NOMO-1 (cell line): ENCODE measurements around the gene MORF4L1.
"Not testable (repeated sequence)": the region's sequence is repeated elsewhere in the genome, so short reads cannot be mapped to it uniquely, and the experiment has no call there.

Experiments used
- DNase-seq, 2 experiments: peaks; one replicate each; lab custom pipeline; 2025; ENCODE audit not compliant: unreplicated experiment in 2 of 2; lab: John Stamatoyannopoulos, UW

The MORF4L1 gene

GRCh38 chr15:78872155-78872971 lies at the start of gene MORF4L1:
Gene MORF4L1, plus strand, starts transcription at chr15:78872890. Its CDS starts 128 bp downstream, at chr15:78873018.
- DNase-seq: peak; percentile 92 to 96

- no peak for DNase-seq
These were observed 43.8 kb upstream of the MORF4L1 start for GRCh38 chr15:78828920-78829319.

- DNase-seq: no peak
These were observed 42.0 kb upstream of the MORF4L1 start for GRCh38 chr15:78830514-78831228.

GRCh38 chr15:78831229-78832207 lies 41.2 kb upstream of the MORF4L1 start:
- DNase-seq: no peak

DNA sequence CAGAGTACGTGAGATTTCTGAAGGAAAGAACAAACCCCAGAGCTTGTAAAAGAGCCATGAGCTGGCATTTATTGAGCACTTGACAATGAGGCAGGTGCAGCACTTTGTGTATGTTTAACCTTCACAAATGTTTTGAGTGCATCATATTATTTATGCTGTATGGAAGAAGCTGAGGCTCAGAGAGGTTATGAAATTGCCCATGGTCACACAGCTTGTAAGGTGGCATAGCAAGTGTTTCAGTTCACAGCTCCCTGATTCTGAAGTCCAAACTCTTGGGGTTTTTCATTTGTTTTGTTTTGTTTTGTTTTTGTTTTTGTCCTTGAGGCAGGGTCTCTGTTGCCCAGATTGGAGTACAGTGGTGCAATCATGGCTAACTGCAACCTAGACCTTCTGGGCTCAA lies 36.4 kb upstream of the MORF4L1 start:
- DNase-seq: no peak

DNA sequence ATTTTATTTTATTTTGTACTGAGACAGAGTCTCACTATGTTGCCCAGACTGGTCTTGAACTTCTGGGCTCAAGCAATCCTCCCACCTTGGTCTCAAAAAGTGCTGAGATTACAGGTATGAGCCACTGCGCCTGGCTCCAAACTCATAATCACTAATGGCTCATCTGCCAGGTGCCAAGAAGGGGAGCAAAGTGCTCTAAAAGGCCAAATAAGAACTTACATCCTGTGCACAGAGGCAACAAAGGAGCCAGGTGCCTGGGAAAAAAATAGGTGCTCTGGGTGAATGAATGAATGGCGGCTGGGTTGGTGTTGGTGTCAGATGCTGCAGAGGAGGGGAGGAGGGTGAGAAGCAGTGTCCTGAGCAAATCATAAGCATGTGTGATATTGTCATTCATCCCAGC lies 35.6 kb upstream of the MORF4L1 start:
- no peak for DNase-seq

DNA sequence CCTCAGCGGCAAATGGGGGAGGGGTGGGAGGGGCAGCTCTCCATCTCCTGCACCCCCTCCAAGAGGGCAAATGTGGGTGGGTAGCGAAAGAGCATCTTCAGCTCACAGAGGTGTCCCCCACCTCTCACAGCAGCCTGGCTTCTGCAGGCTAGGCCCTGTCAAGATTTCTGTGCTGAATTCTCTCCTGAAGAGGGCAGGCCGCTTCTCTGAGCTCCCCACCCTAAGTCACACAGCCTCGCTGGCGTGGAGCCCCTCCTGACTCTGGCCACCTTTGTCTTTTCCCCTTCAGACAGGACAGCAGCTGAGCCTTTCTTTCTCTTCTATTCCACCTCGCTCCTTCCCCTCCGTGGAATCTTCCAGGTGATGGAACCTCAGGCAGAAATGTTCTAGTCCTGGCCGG lies 35.1 kb upstream of the MORF4L1 start:
- DNase-seq: no peak

GRCh38 chr15:78838489-78838888 lies 34.2 kb upstream of the MORF4L1 start:
- DNase-seq: no peak

- DNase-seq: not testable (repeated sequence)
These were observed 33.5 kb upstream of the MORF4L1 start for GRCh38 chr15:78839151-78839550.

DNA sequence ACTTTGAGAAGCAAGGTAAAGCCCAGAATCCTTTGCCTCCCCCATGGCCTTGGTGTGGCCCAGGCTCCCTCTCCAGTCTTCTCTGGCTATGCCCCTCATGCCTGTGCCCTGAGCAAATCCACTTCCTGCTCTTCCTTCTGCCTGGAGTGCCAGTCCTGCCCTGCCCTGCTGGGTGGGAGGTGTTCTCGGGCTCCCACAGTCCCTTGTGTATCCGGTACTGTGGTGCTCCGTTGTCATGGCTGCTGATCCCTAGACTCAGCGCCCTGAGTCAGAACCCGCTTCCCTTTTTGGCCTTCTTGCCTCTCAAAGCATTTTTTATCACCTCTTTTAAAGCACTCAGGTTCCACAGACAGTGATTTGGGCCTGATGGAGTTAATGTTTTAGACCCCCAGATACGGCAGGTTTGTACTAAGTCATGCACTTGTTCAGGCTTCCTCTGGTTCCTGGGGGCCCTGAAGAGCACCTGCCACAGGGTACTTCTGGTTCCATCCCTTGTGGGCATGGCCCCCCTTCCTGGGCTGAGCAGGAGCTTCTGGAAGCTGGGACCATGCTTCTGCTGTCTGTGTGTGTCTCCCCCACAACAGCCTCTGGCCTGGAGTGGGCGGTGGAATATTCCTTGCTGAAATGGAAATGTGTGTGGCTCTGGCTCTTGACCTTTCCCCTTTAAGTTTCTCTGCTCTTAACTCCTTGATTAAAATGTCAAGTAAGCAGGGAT lies 31.9 kb upstream of the MORF4L1 start:
- DNase-seq: peak; percentile 38 to 57

DNA sequence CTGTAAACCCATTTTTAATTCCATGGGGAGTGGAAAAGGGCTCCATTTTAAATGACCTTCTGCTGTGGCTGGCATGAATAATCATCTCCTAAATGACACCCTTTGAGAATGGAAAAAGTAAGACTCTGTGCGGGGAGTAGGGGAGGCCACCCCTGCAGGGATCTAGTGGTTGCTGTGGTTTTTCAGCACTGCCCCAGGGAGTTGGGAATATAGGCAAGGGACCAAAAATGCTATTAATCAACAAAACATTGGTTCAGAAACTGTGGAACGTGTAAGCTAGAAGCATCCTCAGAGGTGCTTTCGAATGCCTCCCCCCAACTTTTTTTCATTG lies 31.3 kb upstream of the MORF4L1 start:
- no peak for DNase-seq

DNA sequence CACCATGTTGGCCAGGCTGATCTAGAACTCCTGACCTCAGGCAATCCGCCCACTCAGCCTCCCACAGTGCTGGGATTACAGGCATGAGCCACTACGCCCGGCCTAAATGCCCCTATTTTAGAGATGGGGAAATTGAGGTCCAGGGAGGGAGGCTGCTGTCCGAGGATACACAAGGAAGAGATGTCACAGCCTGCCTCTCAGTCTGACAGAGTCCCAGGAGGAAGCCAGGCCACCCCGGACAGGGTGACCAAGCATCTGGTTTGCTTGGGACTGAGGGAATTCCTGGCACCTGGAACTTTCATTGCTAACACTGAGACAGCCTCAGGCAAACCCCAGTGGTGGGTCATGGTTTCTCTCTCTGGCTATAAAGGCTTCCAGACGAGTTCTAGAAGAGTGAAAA lies 30.8 kb upstream of the MORF4L1 start:
- no peak for DNase-seq

- no peak for DNase-seq
These were observed 30.2 kb upstream of the MORF4L1 start for GRCh38 chr15:78842519-78842918.

- not testable (repeated sequence) for DNase-seq
These were observed 25.8 kb upstream of the MORF4L1 start for GRCh38 chr15:78846906-78847305.

DNA sequence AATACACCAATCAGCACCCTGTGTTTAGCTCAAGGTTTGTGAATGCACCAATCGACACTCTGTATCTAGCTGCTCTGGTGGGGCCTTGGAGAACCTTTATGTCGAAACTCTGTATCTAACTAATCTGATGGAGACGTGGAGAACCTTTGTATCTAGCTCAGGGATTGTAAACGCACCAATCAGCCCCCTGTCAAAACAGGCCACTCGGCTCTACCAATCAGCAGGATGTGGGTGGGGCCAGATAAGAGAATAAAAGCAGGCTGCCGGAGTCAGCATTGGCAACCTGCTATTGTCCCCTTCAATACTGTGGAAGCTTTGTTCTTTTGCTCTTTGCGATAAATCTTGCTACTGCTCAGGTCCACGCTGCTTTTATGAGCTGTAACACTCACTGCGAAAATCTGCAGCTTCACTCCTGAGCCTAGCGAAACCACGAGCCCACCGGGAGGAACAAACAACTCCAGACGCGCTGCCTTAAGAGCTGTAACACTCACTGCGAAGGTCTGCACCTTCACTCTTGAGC lies 25.2 kb upstream of the MORF4L1 start:
- DNase-seq: not testable (repeated sequence)

- no peak for DNase-seq
These were observed 22.3 kb upstream of the MORF4L1 start for GRCh38 chr15:78850352-78850751.

GRCh38 chr15:78850941-78851755 lies 21.5 kb upstream of the MORF4L1 start:
- DNase-seq: no peak

DNA sequence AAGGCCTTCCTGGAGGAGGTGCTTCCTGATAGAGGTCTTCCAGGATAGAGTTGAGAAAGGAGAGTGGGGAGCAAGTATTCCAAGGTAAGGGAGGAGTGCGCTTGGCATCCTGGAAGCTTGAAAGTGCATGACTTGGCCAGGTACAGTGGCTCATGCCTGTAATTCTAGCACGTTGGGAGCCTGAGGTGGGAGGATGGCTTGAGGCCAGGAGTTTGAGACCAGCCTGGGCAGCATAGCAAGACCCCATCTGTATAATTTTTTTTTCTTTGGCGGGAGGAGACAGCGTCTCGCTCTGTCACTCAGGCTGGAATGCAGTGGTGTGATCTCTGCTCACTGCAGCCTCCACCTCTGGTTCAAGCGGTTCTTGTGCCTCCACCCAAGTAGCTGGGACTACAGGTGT lies 19.2 kb upstream of the MORF4L1 start:
- no peak for DNase-seq

- no peak for DNase-seq
These were observed 17.8 kb upstream of the MORF4L1 start for GRCh38 chr15:78854833-78855372.
